GM10266 (cell line): ENCODE data around the gene RBL1.
"Not testable (repeated sequence)": the region's sequence is repeated elsewhere in the genome, so short reads cannot be mapped to it uniquely, and the experiment has no call there.

Experiments
- DNase-seq: peaks from one replicate; pipeline ENCODE4 v3.0.0; 2012; ENCODE audit errors: extremely low spot score
- CTCF ChIP-seq: IDR thresholded peaks from 2 replicates; pipeline ENCODE4 v1.5.1; 2012; ENCODE audit warnings: mild to moderate bottlenecking, low read depth; ENCODE audit not compliant: control insufficient read depth, insufficient read depth; ENCODE audit errors: missing control alignments

RBL1 gene

GRCh38 chr20:37095599-37096414 lies at the start of gene RBL1:
Gene RBL1 (minus strand): TSS chr20:37095997. CDS start chr20:37095928, 69 bp downstream.
- peak; percentile 33 for TF ChIP-seq CTCF
- DNase-seq, result peak; percentile 83

GRCh38 chr20:37144856-37145404 lies 49.1 kb upstream of the RBL1 start:
- no peak for TF ChIP-seq CTCF
- no peak for DNase-seq

- no peak for TF ChIP-seq CTCF
- no peak for DNase-seq
Measured at GRCh38 chr20:37142708-37143107, 46.9 kb upstream of the RBL1 start.

GRCh38 chr20:37137547-37137946 lies 41.8 kb upstream of the RBL1 start:
- TF ChIP-seq CTCF, result no peak
- DNase-seq, result no peak

- no peak for TF ChIP-seq CTCF
- DNase-seq, result no peak
Measured at GRCh38 chr20:37133952-37134351, 38.2 kb upstream of the RBL1 start.

GRCh38 chr20:37131486-37131885 lies 35.7 kb upstream of the RBL1 start:
- TF ChIP-seq CTCF, result no peak
- DNase-seq, result no peak

GRCh38 chr20:37128803-37129202 lies 33.0 kb upstream of the RBL1 start:
- no peak for DNase-seq
- TF ChIP-seq CTCF, result no peak

- not testable (repeated sequence) for DNase-seq
Measured at GRCh38 chr20:37126290-37126689, 30.5 kb upstream of the RBL1 start.
